Memory B cell (primary cell): ENCODE measurements around the gene RAB5A.
"Not testable (repeated sequence)": the region's sequence is repeated elsewhere in the genome, so short reads cannot be mapped to it uniquely, and the experiment has no call there.

ENCODE experiments used
- ATAC-seq: fragments of 150-1000 bp; cut with Tn5 transposase; 2 replicates; pipeline ENCODE4 v1.10.0; 2021; ENCODE audit warnings: low read depth, mild to moderate bottlenecking, moderate library complexity
- DNase-seq, 2 donors: peaks; one replicate each; pipeline ENCODE4 v3.0.0; 2022; ENCODE audit warnings: low spot score in 2 of 2
- H3K27ac Mint-ChIP-seq: one replicate; pipeline ENCODE4 v1.8.0; 2022; ENCODE audit warnings: mild to moderate bottlenecking, moderate library complexity, mixed read lengths
- H3K27me3 Mint-ChIP-seq: one replicate; pipeline ENCODE4 v1.8.0; 2022; ENCODE audit warnings: mixed read lengths
- H3K36me3 Mint-ChIP-seq: one replicate; pipeline ENCODE4 v1.8.0; 2022; ENCODE audit warnings: mild to moderate bottlenecking, mixed read lengths
- H3K4me1 Mint-ChIP-seq: one replicate; pipeline ENCODE4 v1.8.0; 2022; ENCODE audit warnings: mixed read lengths
- H3K4me3 Mint-ChIP-seq: one replicate; pipeline ENCODE4 v1.8.0; 2022; ENCODE audit warnings: mild to moderate bottlenecking, moderate library complexity, mixed read lengths
- H3K9me3 Mint-ChIP-seq: one replicate; pipeline ENCODE4 v1.8.0; 2022; ENCODE audit warnings: mixed read lengths

Gene RAB5A

DNA sequence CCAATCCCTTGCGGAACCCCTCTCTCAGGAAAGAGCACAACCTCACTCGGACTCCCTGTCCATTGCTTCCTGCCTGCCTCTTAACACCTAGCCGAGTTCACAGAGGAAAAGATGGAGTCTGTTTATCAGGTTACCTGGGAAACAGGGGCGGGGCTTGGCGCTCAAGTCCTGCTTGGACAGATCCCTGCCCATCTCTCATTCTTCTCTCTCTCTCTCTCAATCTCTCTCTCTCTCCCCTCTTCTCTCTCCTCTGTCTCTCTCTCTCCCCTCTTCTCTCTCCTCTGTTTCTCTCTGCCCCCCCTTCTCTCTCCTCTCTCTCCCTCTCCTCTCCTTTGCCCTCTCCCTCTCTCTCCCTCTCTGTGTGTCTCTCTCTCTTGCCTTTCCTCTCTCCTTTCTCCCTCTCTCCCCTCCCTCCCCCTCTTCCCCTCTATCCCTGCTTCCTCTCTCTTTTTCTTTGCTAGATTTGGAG, 12.8 kb upstream of the RAB5A start, which contains the start of gene EFHB:
Gene EFHB, minus strand, starts transcription at position 120 of the 469 bp plus-strand sequence. CDS start 199 bp downstream, outside the sequence.
- H3K4me1 Mint-ChIP-seq: peaks cover 18% of the 10 kb centered on the region
- H3K27ac Mint-ChIP-seq: peak within 1 kb of the TSS; percentile 56
- peaks cover 4% of the 10 kb centered on the region for H3K27me3 Mint-ChIP-seq
- peaks cover 4% of the 10 kb centered on the region for H3K36me3 Mint-ChIP-seq
- ATAC-seq (no peak), DNase-seq (no peak)
- peaks cover 1% of the 10 kb centered on the region for H3K9me3 Mint-ChIP-seq
- no peak within 1 kb of the TSS for H3K4me3 Mint-ChIP-seq

DNA sequence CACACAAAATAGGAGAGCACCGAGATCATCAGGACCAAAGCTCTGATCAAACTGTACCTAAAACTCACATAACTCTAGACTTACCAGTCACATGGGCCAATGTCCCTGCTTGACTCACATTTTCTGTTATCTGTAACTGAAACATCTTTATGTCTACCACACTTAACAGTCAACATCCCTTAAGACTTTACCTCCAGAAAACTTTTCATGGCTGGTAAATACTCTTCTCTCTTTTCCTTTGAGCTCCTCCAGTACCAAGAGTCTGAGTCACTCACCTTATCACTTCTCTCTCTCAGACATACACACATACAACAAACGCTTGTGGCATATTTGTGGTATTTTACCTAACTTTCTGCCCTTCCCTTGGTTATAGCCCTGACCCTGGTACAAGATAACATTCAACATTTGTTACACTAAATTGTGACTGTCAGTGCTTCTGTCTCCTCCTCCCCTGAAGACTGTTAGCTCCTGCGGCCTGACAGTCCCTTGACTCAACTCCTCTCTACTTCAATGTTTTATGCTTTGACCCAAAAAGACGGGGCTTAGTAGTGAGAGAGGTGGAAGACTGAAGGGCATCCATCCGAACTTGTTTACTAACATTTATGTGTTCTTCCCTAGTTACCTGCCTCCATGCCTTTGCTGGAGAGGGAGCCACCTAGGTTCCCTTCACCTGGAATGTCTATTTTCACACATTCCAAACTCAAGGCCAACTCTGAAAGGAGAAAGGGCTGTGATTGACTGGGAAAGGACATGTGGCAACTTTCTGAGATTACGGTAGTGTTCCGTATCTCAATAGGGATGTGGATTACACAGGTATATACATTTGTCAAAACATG, 9.2 kb upstream of the RAB5A start:
- Mint-ChIP-seq H3K4me3 (no peak overlapping the region), H3K27ac (no peak overlapping the region), H3K36me3 (peaks cover 6% of the 10 kb centered on the region), H3K9me3 (peaks cover 3% of the 10 kb centered on the region), H3K4me1 (peaks cover 6% of the 10 kb centered on the region), H3K27me3 (peaks cover 5% of the 10 kb centered on the region)
- no peak for DNase-seq
- ATAC-seq: no peak

DNA sequence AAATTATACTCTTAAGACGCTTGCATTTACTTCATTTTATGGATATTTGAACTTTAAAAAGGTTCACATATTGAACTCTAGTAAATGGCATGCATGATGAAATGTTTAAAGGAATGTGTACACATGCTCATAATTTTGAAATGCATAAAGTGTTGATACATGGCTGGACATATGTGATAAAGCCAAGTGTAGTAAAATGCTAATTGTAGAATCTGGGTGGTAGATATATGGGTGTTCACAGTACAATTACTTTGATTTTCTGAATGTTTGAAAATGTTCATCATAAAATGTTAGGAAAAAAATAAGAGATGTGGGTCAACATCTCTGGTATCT, 8.6 kb upstream of the RAB5A start:
- Mint-ChIP-seq H3K36me3 (peaks cover 6% of the 10 kb centered on the region), H3K9me3 (peaks cover 3% of the 10 kb centered on the region), H3K4me3 (no peak overlapping the region), H3K27ac (no peak overlapping the region), H3K27me3 (peaks cover 5% of the 10 kb centered on the region), H3K4me1 (peaks cover 6% of the 10 kb centered on the region)
- DNase-seq: no peak
- ATAC-seq: no peak

DNA sequence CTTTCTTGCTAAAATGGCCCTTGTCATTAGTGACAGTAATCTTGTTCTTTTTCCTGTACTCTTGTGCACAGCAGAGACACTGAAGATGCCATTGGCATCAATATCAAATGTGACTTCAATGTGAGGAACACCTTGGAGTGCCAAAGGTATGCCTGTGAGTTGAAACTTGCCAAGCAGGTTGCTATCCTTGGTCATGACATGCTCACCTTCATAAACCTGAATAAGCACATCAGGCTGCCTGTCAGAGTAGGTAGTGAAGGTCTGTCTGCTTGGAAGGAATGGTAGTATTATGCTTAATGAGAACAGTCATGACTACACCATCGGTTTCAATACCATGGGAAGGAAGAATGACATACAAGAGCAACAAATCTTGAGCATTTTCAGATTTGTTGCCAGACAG, 6.3 kb upstream of the RAB5A start:
- Mint-ChIP-seq H3K27me3 (peaks cover 2% of the 10 kb centered on the region), H3K27ac (no peak overlapping the region), H3K4me1 (peaks cover 4% of the 10 kb centered on the region), H3K36me3 (peaks cover 2% of the 10 kb centered on the region), H3K9me3 (peaks cover 2% of the 10 kb centered on the region), H3K4me3 (no peak overlapping the region)
- ATAC-seq (no peak), DNase-seq (no peak)

DNA sequence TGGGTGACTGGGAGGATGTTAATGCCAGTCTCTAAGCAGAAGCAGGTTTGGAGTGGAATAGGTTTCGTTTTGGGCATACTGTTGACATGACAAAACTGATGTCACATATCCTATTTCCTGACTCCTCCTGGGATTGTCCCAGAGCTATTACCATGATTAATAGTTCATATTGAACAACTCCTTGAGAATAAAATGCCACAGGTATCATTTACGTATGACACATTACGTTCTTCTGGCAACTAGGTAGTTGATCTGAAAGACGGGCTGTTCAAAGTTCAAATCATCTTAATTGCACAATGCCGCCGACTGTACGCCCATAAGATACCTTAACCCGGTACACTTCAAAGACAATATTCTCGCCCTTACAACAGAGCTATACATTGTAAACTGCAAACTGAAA, 1.4 kb upstream of the RAB5A start:
- peak overlapping the region; percentile 99 for H3K4me3 Mint-ChIP-seq
- H3K27ac Mint-ChIP-seq: peak overlapping the region; percentile 86
- peaks cover 16% of the 10 kb centered on the region for H3K4me1 Mint-ChIP-seq
- ATAC-seq (no peak), DNase-seq (no peak)
- H3K27me3 Mint-ChIP-seq: peaks cover under 1% of the 10 kb centered on the region
- H3K9me3 Mint-ChIP-seq: peaks cover 1% of the 10 kb centered on the region
- no peaks in the 10 kb centered on the region for H3K36me3 Mint-ChIP-seq

DNA sequence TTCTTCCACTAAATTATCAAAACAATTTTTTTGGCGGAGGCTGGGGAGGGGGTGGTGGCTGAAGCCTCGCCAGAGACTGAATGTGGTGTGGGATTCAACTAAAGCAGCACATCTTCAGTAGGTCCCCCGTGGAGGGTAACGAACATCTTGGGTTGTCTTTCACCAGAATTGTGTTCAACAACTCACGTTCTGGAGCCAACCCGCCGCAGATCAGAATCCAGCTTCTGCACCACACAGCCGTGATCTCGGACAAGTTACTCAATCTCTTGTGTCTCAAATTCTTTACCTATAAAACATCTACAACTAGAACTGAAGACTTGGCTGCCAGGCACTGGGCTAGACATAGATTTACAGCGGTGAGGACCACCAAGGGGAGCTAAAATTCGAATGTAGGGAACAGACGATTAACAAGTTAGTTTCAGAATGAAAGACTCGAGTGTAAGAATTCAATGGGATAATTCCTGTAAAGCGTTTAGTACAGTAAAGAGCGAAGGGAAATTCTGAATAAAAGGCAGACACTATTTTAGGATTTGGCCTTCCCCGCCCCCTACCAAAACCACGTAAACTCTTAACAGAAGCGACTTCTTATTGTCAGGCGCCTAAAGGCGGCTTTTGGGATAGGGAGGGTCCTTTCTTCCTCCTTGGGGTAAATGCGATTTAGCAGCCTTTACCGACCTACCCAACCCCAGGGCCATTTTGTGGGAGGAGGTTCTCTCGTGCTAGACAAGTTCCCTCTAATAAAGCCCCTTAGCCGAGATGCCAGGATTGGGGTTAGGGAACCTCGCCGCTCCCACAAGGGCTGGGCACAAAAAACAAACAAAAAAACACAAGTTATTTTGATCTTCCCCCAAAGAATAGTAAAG, 697 bp upstream of the RAB5A start:
- H3K4me1 Mint-ChIP-seq: peaks cover 16% of the 10 kb centered on the region
- DNase-seq (no peak), ATAC-seq (peak; percentile 7)
- H3K9me3 Mint-ChIP-seq: peaks cover 1% of the 10 kb centered on the region
- H3K27ac Mint-ChIP-seq: peak overlapping the region; percentile 97
- H3K36me3 Mint-ChIP-seq: peaks cover 3% of the 10 kb centered on the region
- peak overlapping the region; percentile 99 for H3K4me3 Mint-ChIP-seq
- H3K27me3 Mint-ChIP-seq: no peaks in the 10 kb centered on the region

DNA sequence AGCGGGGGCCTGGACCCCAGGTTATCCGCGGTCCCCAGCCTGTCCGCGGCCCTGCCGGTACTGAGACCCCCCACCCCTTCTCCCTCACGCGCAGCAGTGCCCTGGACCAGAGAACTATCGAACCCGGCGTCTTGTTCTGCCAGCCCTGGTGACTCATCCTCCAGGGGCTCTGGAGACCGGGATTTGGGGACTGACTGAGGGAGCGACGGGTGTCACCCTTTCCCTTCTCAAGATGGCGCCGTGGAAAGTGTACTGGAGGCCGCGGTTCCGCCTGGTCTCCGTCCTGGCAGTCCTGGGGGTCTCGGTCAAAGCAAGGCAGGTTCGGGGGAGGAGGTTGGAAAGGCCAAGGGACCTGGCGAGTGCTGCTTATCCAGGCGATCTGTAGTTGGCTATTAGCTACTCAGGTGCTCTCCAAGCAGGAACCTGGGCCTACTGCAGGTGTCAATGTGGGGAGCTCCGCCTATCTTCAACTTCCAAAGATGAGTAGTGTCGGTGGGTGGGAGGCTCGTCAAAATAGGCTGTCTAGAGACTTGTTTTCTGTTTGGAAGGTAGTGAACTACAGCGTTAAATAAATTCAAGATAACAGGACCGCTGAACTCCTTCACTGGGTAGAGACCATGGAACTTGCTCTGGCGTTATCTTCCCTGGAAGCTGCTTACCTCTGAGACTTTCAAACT, 790 bp downstream of the RAB5A start:
- ATAC-seq (peak; percentile 11), DNase-seq (peak in 1 of 2 donors; percentile 47)
- Mint-ChIP-seq H3K4me1 (peaks cover 20% of the 10 kb centered on the region), H3K4me3 (peak overlapping the region; percentile 99), H3K36me3 (peaks cover 7% of the 10 kb centered on the region), H3K9me3 (peaks cover 1% of the 10 kb centered on the region), H3K27ac (peak overlapping the region; percentile 97), H3K27me3 (no peaks in the 10 kb centered on the region)

DNA sequence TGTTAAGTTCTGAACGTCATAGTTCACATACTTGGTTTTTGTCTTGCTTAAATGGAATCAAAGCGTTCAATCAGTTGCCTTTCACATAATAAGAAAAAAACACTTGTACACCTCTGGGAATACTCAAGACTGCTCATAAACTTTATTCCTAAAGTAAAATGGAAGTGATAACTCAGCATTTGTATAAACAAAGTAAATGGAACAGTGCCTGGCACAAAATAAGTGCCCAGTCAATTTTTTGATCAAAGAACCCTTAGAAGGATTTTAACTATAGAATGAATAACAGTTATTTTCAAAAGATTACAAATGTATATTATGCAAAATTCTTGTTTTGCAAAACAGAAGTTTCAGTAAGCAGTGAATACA, 1.3 kb downstream of the RAB5A start:
- Mint-ChIP-seq H3K36me3 (peaks cover 7% of the 10 kb centered on the region), H3K4me3 (peak overlapping the region; percentile 99), H3K9me3 (peaks cover 1% of the 10 kb centered on the region), H3K4me1 (peaks cover 20% of the 10 kb centered on the region), H3K27me3 (no peaks in the 10 kb centered on the region), H3K27ac (peak overlapping the region; percentile 97)
- ATAC-seq (no peak), DNase-seq (no peak)

DNA sequence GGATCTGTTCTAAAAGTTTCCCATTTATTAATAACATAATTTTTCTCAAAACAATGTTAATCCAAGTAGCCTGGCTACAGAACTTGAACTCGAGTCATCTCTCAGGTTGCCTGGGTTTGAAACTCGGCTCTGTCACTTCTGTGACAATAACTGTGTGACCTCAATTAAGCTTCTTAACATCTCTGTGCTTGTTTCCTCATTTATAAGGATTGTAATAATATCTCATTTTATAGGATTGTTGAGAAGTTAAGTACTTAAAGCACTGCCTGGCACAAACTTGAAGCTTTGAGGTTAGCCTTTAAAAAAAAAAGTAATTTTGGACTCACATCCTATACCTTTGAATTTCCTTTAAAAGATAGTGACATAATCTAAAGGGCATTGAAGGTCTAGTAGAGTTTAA, 3.4 kb downstream of the RAB5A start:
- no peak for ATAC-seq
- Mint-ChIP-seq H3K4me1 (peaks cover 15% of the 10 kb centered on the region), H3K4me3 (no peak overlapping the region), H3K36me3 (peaks cover 13% of the 10 kb centered on the region), H3K27me3 (no peaks in the 10 kb centered on the region), H3K27ac (no peak overlapping the region), H3K9me3 (no peaks in the 10 kb centered on the region)
- DNase-seq: no peak

DNA sequence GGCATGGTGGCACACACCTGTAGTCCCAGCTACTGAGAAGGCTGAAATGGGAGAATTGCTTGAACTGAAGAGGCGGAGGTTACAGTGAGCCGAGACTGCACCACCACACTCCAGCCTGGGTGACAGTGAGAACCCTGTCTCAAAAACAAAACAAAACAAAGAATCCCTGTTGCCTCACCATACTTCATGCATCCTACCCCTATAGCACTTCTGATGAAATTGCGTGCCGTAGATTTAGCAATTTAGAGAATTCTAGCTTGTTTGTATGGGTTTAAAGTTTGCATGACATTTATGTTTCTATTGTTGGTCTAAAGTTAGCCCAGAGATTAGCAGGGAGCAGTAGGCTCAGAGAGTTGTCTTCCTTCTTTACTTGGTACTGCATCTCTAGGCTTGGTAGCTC, 7.8 kb downstream of the RAB5A start:
- Mint-ChIP-seq H3K27me3 (no peaks in the 10 kb centered on the region), H3K4me3 (no peak overlapping the region), H3K27ac (no peak overlapping the region), H3K4me1 (peaks cover 8% of the 10 kb centered on the region), H3K9me3 (no peaks in the 10 kb centered on the region), H3K36me3 (peaks cover 21% of the 10 kb centered on the region)
- DNase-seq: no peak
- ATAC-seq: no peak

DNA sequence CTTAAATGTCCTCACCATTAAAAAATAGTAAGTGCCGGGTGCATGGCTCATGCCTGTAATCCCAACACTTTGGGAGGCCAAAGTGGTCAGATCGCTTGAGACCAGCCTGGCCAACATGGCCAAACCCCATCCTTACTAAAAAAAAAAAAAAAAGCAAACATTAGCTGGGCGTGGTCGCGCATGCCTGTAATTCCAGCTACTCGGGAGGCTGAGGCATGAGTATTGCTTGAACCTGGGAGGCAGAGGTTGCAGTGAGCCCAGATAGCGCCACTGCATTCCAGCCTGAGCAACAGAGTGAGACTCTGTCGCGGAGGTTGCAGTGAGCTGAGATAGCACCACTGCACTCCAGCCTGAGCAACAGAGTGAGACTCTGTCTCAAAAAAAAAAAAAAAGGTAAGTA, 10.5 kb downstream of the RAB5A start:
- H3K4me3 Mint-ChIP-seq, H3K4me1 Mint-ChIP-seq, ATAC-seq, H3K27ac Mint-ChIP-seq, H3K9me3 Mint-ChIP-seq, H3K27me3 Mint-ChIP-seq, DNase-seq: not testable (repeated sequence)
- peaks cover 15% of the 10 kb centered on the region for H3K36me3 Mint-ChIP-seq

DNA sequence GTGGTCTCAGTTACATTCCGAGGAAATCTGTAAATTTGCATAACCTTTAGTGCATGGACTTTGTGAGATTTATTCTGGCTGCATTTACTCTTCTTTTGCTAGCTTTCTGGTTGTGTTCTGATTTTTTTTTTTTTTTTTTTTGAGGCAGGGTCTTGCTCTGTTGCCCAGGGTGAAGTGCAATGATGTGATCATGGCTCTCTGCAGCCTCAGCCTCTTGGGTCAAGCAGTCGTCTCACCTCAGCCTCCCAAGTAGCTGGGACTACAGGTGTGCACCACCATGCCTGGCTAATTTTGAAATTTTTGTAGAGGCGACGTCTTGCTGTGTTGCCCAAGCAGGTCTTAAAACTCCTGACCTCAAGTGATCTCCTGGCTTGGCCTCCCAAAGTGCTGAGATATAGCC, 12.6 kb downstream of the RAB5A start:
- DNase-seq (no peak), ATAC-seq (no peak)
- H3K36me3 Mint-ChIP-seq: peaks cover 12% of the 10 kb centered on the region
- no peak overlapping the region for H3K4me3 Mint-ChIP-seq
- no peaks in the 10 kb centered on the region for H3K27me3 Mint-ChIP-seq
- no peaks in the 10 kb centered on the region for H3K9me3 Mint-ChIP-seq
- peaks cover 9% of the 10 kb centered on the region for H3K4me1 Mint-ChIP-seq
- H3K27ac Mint-ChIP-seq: no peak overlapping the region

DNA sequence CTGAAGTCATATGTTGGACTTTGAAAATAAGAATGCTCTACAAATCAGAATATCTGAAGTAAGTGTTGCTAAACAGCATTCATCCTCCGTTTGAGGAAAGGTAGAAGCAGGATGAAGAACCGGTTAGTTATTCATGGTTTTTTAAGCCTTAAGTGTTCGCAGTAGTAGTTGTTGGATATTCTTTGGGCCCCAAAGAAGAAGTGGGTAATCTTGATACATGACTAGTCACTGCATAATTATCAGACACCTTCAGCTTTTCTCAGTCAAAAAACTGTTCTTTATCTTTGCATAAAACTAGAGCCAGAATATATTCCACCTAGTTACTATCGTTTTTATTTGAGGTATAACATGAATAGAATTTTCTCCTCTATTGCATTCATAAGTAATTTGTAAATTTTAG, 13.8 kb downstream of the RAB5A start:
- no peak for DNase-seq
- peak overlapping the region; percentile 62 for H3K27ac Mint-ChIP-seq
- H3K9me3 Mint-ChIP-seq: no peaks in the 10 kb centered on the region
- H3K4me1 Mint-ChIP-seq: peaks cover 9% of the 10 kb centered on the region
- peaks cover 9% of the 10 kb centered on the region for H3K36me3 Mint-ChIP-seq
- no peaks in the 10 kb centered on the region for H3K27me3 Mint-ChIP-seq
- H3K4me3 Mint-ChIP-seq: no peak overlapping the region
- no peak for ATAC-seq

DNA sequence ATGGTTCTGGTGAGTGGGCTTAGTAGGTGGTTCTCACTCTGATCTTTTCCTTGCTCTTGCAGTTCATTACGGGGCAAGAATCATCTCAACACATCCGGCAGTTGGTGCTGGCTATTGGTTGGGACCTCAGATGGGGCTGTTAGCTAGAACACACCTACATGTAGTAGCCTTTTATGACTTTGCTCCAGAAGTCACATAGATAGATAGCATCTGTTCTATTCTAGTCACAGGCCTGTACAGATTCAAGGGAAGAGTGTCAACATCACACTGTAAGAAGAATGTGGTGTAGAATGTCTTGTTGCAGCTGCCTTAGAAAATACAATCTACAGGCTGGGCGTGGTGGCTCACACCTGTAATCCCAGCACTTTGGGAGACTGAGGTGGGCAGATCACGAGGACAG, 15.1 kb downstream of the RAB5A start:
- Mint-ChIP-seq H3K27ac (no peak overlapping the region), H3K36me3 (peaks cover 15% of the 10 kb centered on the region), H3K4me3 (no peak overlapping the region), H3K9me3 (peaks cover 2% of the 10 kb centered on the region), H3K4me1 (peaks cover 14% of the 10 kb centered on the region), H3K27me3 (no peaks in the 10 kb centered on the region)
- DNase-seq (no peak), ATAC-seq (no peak)
